Activated CD8-positive, alpha-beta T cell treated with anti-CD3 and anti-CD28 coated beads for 36 hours (primary cell): ENCODE measurements around the gene IGDCC3. TPM values are rescaled to one million over a fixed set of nuclear protein-coding genes. Genes with fewer than 3 reads are reported as not detected.

Experiments used
- ATAC-seq: fragments of 200-7000 bp; cut with Tn5 transposase; one replicate; pipeline ENCODE4 v1.10.0; 2021; ENCODE audit warnings: mild to moderate bottlenecking, moderate library complexity
- CTCF ChIA-PET: fragments of 350-600 bp; sonication (Branson Sonifier 250); formaldehyde crosslinking; loops from one replicate; lab custom pipeline; 2021; ENCODE audit warnings: antibody characterized with exemption; lab: Charles Lee
- POLR2A ChIA-PET: fragments of 350-600 bp; sonication (Branson Sonifier 250); formaldehyde crosslinking; loops from one replicate; lab custom pipeline; 2021; ENCODE audit warnings: antibody characterized with exemption; lab: Charles Lee
- DNase-seq: peaks from one replicate; pipeline ENCODE4 v3.0.0-alpha.2; 2020
- H3K27ac Mint-ChIP-seq: one replicate; pipeline ENCODE4 v1.8.0; 2021; ENCODE audit warnings: mild to moderate bottlenecking, mixed read lengths
- H3K27me3 Mint-ChIP-seq: one replicate; pipeline ENCODE4 v1.8.0; 2021; ENCODE audit warnings: mixed read lengths
- H3K36me3 Mint-ChIP-seq: one replicate; pipeline ENCODE4 v1.8.0; 2021; ENCODE audit warnings: low read depth, mixed read lengths
- H3K4me1 Mint-ChIP-seq: one replicate; pipeline ENCODE4 v1.8.0; 2021; ENCODE audit warnings: low read depth, mixed read lengths
- H3K4me3 Mint-ChIP-seq: one replicate; pipeline ENCODE4 v1.8.0; 2021; ENCODE audit warnings: mild to moderate bottlenecking, moderate library complexity, mixed read lengths
- H3K9me3 Mint-ChIP-seq: one replicate; pipeline ENCODE4 v1.8.0; 2021; ENCODE audit warnings: mixed read lengths
- CTCF ChIP-seq: fragments of 200-600 bp; IDR thresholded peaks from one replicate; pipeline ENCODE4 v1.8.0; 2022; ENCODE audit warnings: antibody characterized with exemption, mild to moderate bottlenecking
- intact Hi-C: fragments of 100-400 bp; cut with micrococcal nuclease; formaldehyde crosslinking; loops from one replicate; pipeline ENCODE4 v1.10.0; 2022
- total RNA-seq, 2 experiments: library from RNA; stranded (reverse); gene quantifications; one replicate each; pipeline ENCODE4 v1.2.3, GENCODE V29; 2021

IGDCC3 gene
- total RNA-seq, 2 experiments from 2014 or later = not detected

GRCh38 chr15:65384505-65384894, 6.7 kb upstream of the IGDCC3 start:
- ChIA-PET CTCF (interaction anchor here (0.9 to 11.8 kb wide), 21 partner anchors 8 to 443 kb away, joined by 3 to 211 read pairs (median 6); partner anchors contain the start of gene RNU5B-1), POLR2A (interaction anchor here (0.7 to 1.9 kb wide), 3 partner anchors 24 to 80 kb away, joined by 3 to 11 read pairs (median 4); partner anchors contain the start of gene RNU5B-1)
- Mint-ChIP-seq H3K4me1 (peaks cover 8% of the 10 kb centered on the region), H3K27ac (peak overlapping the region; percentile 81), H3K36me3 (no peaks in the 10 kb centered on the region), H3K9me3 (no peaks in the 10 kb centered on the region), H3K4me3 (peak overlapping the region; percentile 85), H3K27me3 (peaks cover 10% of the 10 kb centered on the region)
- no peak for TF ChIP-seq CTCF
- DNase-seq (no peak), ATAC-seq (peak; percentile 31)
- intact Hi-C loops = no loop called here

- Mint-ChIP-seq H3K9me3 (no peaks in the 10 kb centered on the region), H3K4me1 (peaks cover 8% of the 10 kb centered on the region), H3K27ac (no peak overlapping the region), H3K27me3 (peaks cover 11% of the 10 kb centered on the region), H3K36me3 (no peaks in the 10 kb centered on the region), H3K4me3 (peak overlapping the region; percentile 85)
- ChIA-PET POLR2A (interaction anchor here (0.7 to 1.2 kb wide), 4 partner anchors 10 to 79 kb away, joined by 3 to 5 read pairs (median 4); partner anchors contain the start of gene RNU5B-1), CTCF (interaction anchor here (1.0 to 11.8 kb wide), 5 partner anchors 16 to 329 kb away, joined by 3 to 211 read pairs (median 7); no protein-coding TSS in a partner anchor)
- ATAC-seq = no peak
- no peak for DNase-seq
- no peak for TF ChIP-seq CTCF
- intact Hi-C loops = no loop called here
These were observed 6.2 kb upstream of the IGDCC3 start for GRCh38 chr15:65383991-65384390.

- Mint-ChIP-seq H3K27me3 (peaks cover 16% of the 10 kb centered on the region), H3K4me3 (no peak overlapping the region), H3K27ac (no peak overlapping the region), H3K9me3 (no peaks in the 10 kb centered on the region), H3K36me3 (no peaks in the 10 kb centered on the region), H3K4me1 (peaks cover 9% of the 10 kb centered on the region)
- CTCF ChIA-PET = interaction anchor here (1.0 to 11.8 kb wide), 6 partner anchors 9 to 65 kb away, joined by 3 to 211 read pairs (median 4); no protein-coding TSS in a partner anchor
- POLR2A ChIA-PET = interaction anchor here (0.7 to 1.0 kb wide), 3 partner anchors 10 to 79 kb away, joined by 3 to 5 read pairs (median 3); partner anchors contain the start of gene RNU5B-1
- DNase-seq = no peak
- TF ChIP-seq CTCF = no peak
- intact Hi-C loops = no loop called here
- no peak for ATAC-seq
These were observed 5.7 kb upstream of the IGDCC3 start for GRCh38 chr15:65383456-65383855.

- TF ChIP-seq CTCF = no peak
- Mint-ChIP-seq H3K27ac (no peak overlapping the region), H3K36me3 (no peaks in the 10 kb centered on the region), H3K27me3 (peaks cover 19% of the 10 kb centered on the region), H3K4me3 (no peak overlapping the region), H3K4me1 (peaks cover 12% of the 10 kb centered on the region), H3K9me3 (no peaks in the 10 kb centered on the region)
- no peak for ATAC-seq
- intact Hi-C loops = no loop called here
- CTCF ChIA-PET = interaction anchor here (1.0 to 11.8 kb wide), 4 partner anchors 8 to 64 kb away, joined by 3 to 211 read pairs (median 4); no protein-coding TSS in a partner anchor
- DNase-seq = no peak
- POLR2A ChIA-PET = interaction anchor here (1.0 kb wide), 1 partner anchor 78 kb away, joined by 5 read pairs; the partner anchor contains the start of gene RNU5B-1
These were observed 5.1 kb upstream of the IGDCC3 start for GRCh38 chr15:65382921-65383320.

- TF ChIP-seq CTCF = no peak
- H3K4me1 Mint-ChIP-seq = peaks cover 13% of the 10 kb centered on the region
- no peaks in the 10 kb centered on the region for H3K9me3 Mint-ChIP-seq
- H3K4me3 Mint-ChIP-seq = no peak overlapping the region
- DNase-seq = no peak
- POLR2A ChIA-PET = interaction anchor here (0.9 kb wide), 1 partner anchor 13 kb away, joined by 3 read pairs; no protein-coding TSS in a partner anchor
- no peak overlapping the region for H3K27ac Mint-ChIP-seq
- peaks cover 21% of the 10 kb centered on the region for H3K27me3 Mint-ChIP-seq
- no peak for ATAC-seq
- H3K36me3 Mint-ChIP-seq = no peaks in the 10 kb centered on the region
- CTCF ChIA-PET = interaction anchor here (1.4 to 11.8 kb wide), 3 partner anchors 7 to 64 kb away, joined by 3 to 211 read pairs (median 4); no protein-coding TSS in a partner anchor
- intact Hi-C loops = no loop called here
These were observed 4.3 kb upstream of the IGDCC3 start for GRCh38 chr15:65382146-65382491.
